Measurements from ENCODE around the gene SOHLH1.

The SOHLH1 gene

GRCh38 chr9:135699440-135699839 is at the start of gene SOHLH1:
Gene SOHLH1 (minus strand): TSS chr9:135699481. CDS start chr9:135699467, 14 bp downstream.
- H3K27ac ChIP-seq, result no peak within 1 kb of the TSS
- TF ChIP-seq, protein P1, sequence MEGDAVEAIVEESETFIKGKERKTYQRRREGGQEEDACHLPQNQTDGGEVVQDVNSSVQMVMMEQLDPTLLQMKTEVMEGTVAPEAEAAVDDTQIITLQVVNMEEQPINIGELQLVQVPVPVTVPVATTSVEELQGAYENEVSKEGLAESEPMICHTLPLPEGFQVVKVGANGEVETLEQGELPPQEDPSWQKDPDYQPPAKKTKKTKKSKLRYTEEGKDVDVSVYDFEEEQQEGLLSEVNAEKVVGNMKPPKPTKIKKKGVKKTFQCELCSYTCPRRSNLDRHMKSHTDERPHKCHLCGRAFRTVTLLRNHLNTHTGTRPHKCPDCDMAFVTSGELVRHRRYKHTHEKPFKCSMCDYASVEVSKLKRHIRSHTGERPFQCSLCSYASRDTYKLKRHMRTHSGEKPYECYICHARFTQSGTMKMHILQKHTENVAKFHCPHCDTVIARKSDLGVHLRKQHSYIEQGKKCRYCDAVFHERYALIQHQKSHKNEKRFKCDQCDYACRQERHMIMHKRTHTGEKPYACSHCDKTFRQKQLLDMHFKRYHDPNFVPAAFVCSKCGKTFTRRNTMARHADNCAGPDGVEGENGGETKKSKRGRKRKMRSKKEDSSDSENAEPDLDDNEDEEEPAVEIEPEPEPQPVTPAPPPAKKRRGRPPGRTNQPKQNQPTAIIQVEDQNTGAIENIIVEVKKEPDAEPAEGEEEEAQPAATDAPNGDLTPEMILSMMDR (conservative IDR thresholded peaks at IDR 0.05), result no peak

- H3K27ac ChIP-seq, result no peak overlapping the region
- TF ChIP-seq, protein P1 (conservative IDR thresholded peaks at IDR 0.05), result no peak
Observed at GRCh38 chr9:135748676-135749075, 49.4 kb upstream of the SOHLH1 start.

DNA sequence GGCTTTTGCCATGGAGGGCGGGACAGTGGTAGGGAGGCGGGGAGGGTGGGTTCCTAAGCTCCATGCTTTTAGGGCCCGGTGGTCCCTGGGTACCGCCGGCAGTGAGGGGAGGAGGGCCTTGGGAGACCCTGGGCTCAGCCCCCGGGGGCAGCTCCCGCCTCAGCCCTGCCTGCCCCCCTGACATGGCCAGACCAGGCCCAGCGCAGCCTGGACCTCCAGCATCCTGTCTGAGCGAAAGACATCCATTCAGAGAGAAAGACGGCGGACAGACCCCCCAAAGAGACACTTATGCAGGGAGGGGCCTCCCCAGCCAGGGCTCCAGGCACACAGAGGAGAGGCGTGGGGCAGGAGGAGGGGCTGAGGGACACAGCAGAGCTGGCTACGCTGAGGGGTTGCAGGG is 48.0 kb upstream of the SOHLH1 start:
- no peak overlapping the region for H3K27ac ChIP-seq
- TF ChIP-seq, protein P1 (conservative IDR thresholded peaks at IDR 0.05), result no peak

GRCh38 chr9:135746565-135746964 is 47.3 kb upstream of the SOHLH1 start:
- no peak overlapping the region for H3K27ac ChIP-seq
- TF ChIP-seq, protein P1 (conservative IDR thresholded peaks at IDR 0.05), result no peak

GRCh38 chr9:135745686-135746324 is 46.5 kb upstream of the SOHLH1 start:
- TF ChIP-seq, protein P1 (conservative IDR thresholded peaks at IDR 0.05), result no peak
- no peak overlapping the region for H3K27ac ChIP-seq

- H3K27ac ChIP-seq, result no peak overlapping the region
Observed at GRCh38 chr9:135745189-135745588, 45.9 kb upstream of the SOHLH1 start.

DNA sequence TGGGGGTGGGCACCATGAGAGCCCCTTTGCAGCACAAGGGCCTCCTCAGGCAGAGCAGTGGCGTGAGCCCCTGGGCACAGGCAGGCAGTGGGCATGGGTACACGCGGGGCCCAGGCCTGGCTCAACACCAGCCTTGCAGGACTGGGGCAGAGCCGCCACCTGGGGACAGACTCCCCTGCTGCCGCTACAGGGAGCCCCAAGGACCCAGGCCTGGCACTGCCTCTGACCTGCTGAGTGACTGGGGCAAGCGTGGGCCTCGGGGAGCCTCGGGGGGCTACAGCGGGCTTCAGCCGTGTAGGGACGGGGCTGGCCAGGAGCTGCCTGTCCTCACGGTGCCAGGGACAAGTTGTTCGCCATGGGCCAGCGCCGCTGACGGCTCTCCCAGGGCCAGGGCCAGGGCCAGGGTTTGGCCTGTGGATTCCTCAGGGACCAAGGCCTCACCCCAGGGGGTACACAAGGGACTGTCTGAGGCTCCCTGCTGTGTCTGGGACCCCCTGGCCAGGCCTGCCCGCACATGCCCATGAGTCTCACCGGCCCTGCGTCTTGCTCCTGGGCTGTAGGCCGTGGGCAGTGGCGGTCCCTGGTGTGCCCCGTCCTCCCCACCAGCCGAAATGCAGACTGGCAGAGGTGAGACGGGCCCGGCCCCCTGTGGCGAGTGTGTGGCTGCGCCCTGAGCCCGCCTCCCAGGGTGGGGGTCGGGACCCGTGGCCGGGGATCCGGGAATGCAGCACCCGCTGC is 45.2 kb upstream of the SOHLH1 start:
- no peak overlapping the region for H3K27ac ChIP-seq
- TF ChIP-seq, protein P1 (conservative IDR thresholded peaks at IDR 0.05), result no peak

More at GRCh38 chr9:135745189-135745588, 45.9 kb upstream of the SOHLH1 start:
- TF ChIP-seq, protein P1 (conservative IDR thresholded peaks at IDR 0.05), result no peak
